Right lobe of liver (tissue), 6 donors: ENCODE results near the gene HTRA3. TPM values are rescaled to one million over a fixed set of nuclear protein-coding genes. Genes with fewer than 3 reads are reported as not detected.

Experiments used
- ATAC-seq, 4 donors: fragments of 200-7000 bp; cut with Tn5 transposase; one replicate each; pipeline ENCODE4 v1.9.1; 2020; ENCODE audit warnings: mild to moderate bottlenecking in 4 of 4, moderate library complexity in 4 of 4
- DNase-seq, 3 donors: peaks; one replicate each; pipeline ENCODE4 v3.0.0-alpha.2; 2020
- H3K27ac ChIP-seq, 3 donors: fragments of 200-600 bp; one replicate each; pipeline ENCODE4 v1.8.0; 2022
- H3K27me3 ChIP-seq, 2 donors: fragments of 200-600 bp; one replicate each; pipeline ENCODE4 v1.8.0; 2022
- H3K36me3 ChIP-seq, 4 donors: fragments of 200-600 bp; sonication (generic) in 1 of 4; one replicate each; pipeline versions ENCODE4 v1.5.1 to v1.8.0; 2017 to 2022; ENCODE audit warnings: control low read depth in 1 of 4
- H3K4me1 ChIP-seq, 4 donors: fragments of 200-600 bp; sonication (generic) in 1 of 4; one replicate each; pipeline versions ENCODE4 v1.5.1 to v1.8.0; 2017 to 2022; ENCODE audit warnings: control low read depth in 1 of 4
- H3K4me3 ChIP-seq, 3 donors: fragments of 200-600 bp; one replicate each; pipeline ENCODE4 v1.8.0; 2022
- H3K9me3 ChIP-seq, 4 donors: fragments of 200-600 bp; sonication (generic) in 1 of 4; one replicate each; pipeline versions ENCODE4 v1.5.1 to v1.8.0; 2017 to 2022; ENCODE audit warnings: control low read depth in 1 of 4
- CTCF ChIP-seq, 4 donors: fragments of 200-600 bp in 3 of 4; fragments of 450-650 bp in 1 of 4; IDR thresholded peaks; one replicate each; pipeline versions ENCODE4 v1.5.1 to v1.8.0; 2016 to 2022; ENCODE audit warnings: antibody characterized with exemption in 4 of 4, mild to moderate bottlenecking in 2 of 4
- POLR2A ChIP-seq: fragments of 450-650 bp; IDR thresholded peaks from one replicate; pipeline ENCODE4 v1.6.1; 2017; ENCODE audit warnings: antibody characterized with exemption, mild to moderate bottlenecking
- WGBS: methylation state at CpG from one replicate; pipeline ENCODE4 v1.1.6; 2018; ENCODE audit warnings: low coverage, low lambda C conversion rate; ENCODE audit not compliant: insufficient coverage; ENCODE audit errors: missing lambda C conversion rate; 5-methylcytosine and 5-hydroxymethylcytosine counted together
- intact Hi-C, 2 donors: fragments of 100-400 bp; cut with DNase I; formaldehyde crosslinking; loops; one replicate each; pipeline versions ENCODE4 v1.11.2 to v1.14.1; 2022
- total RNA-seq, 6 experiments: library from RNA; depleted of rRNA in 2 of 6; stranded (reverse); fragments of >200 nt in 2 of 6; fragmentation: NEBNext Ultra II Directional in 3 of 6; extraction: Animal tissue kit (Norgen Biotek cat#: 25700) in 3 of 6; gene quantifications; one replicate each; pipeline versions ENCODE4 v1.1.0 to v1.2.4, GENCODE V29; 2016 to 2023
- donor health status: DM: no; HTN: yes; CAD: no.
- donor health status: DM: no; HTN: no; CAD: no.
- donor health status: DM: no; HTN: no; CAD: no.
- donor health status: DM: no; HTN: yes; CAD: no.
- donor health status: DM: no; HTN: yes; CAD: no.

Gene HTRA3
- total RNA-seq, 6 experiments from 2014 or later: 0.32 to 1.6 (median 1.0) TPM

- intact Hi-C loops: no loop called here
- no peaks in the 10 kb centered on the region for H3K4me1 ChIP-seq
- no peak for ATAC-seq
- DNase-seq: no peak
- 72% methylated on average over 4 of the region's 21 CpGs for WGBS
- H3K36me3 ChIP-seq: no peaks in the 10 kb centered on the region
- no peak for TF ChIP-seq POLR2A
- no peak for TF ChIP-seq CTCF (IDR thresholded peaks at IDR 0.05)
- no peak overlapping the region for H3K27ac ChIP-seq
- no peaks in the 10 kb centered on the region for H3K27me3 ChIP-seq
- no peaks in the 10 kb centered on the region for H3K9me3 ChIP-seq
- H3K4me3 ChIP-seq: no peak overlapping the region
Measured at GRCh38 chr4:8274066-8274652, 4.6 kb downstream of the HTRA3 start.

- H3K27ac ChIP-seq: no peak overlapping the region
- H3K4me1 ChIP-seq: no peaks in the 10 kb centered on the region
- ATAC-seq (peak; percentile 10 to 56 (median 44)), DNase-seq (peak in 1 of 3 donors; percentile 72)
- intact Hi-C loops: no loop called here
- TF ChIP-seq CTCF (IDR thresholded peaks at IDR 0.05): peak in 1 of 4 donors; percentile 11
- TF ChIP-seq POLR2A: no peak
- no peaks in the 10 kb centered on the region for H3K36me3 ChIP-seq
- no peaks in the 10 kb centered on the region for H3K27me3 ChIP-seq
- no peak overlapping the region for H3K4me3 ChIP-seq
- WGBS: 58% methylated on average over 9 of the region's 19 CpGs
- no peaks in the 10 kb centered on the region for H3K9me3 ChIP-seq
Measured at GRCh38 chr4:8274765-8275547, 5.4 kb downstream of the HTRA3 start.

GRCh38 chr4:8275548-8275910 is 6.0 kb downstream of the HTRA3 start:
- WGBS: no CpG with 5 or more reads among the region's 4 CpGs
- Histone ChIP-seq H3K36me3 (no peaks in the 10 kb centered on the region), H3K4me3 (no peak overlapping the region), H3K9me3 (no peaks in the 10 kb centered on the region), H3K4me1 (no peaks in the 10 kb centered on the region), H3K27me3 (no peaks in the 10 kb centered on the region), H3K27ac (no peak overlapping the region)
- TF ChIP-seq CTCF (IDR thresholded peaks at IDR 0.05) (no peak), POLR2A (no peak)
- DNase-seq (no peak), ATAC-seq (no peak)
- intact Hi-C loops: no loop called here

GRCh38 chr4:8276358-8277240 is 7.0 kb downstream of the HTRA3 start:
- Histone ChIP-seq H3K4me3 (no peak overlapping the region), H3K4me1 (no peaks in the 10 kb centered on the region), H3K9me3 (no peaks in the 10 kb centered on the region), H3K36me3 (no peaks in the 10 kb centered on the region), H3K27ac (no peak overlapping the region), H3K27me3 (no peaks in the 10 kb centered on the region)
- no CpG with 5 or more reads among the region's 24 CpGs for WGBS
- DNase-seq: peak in 2 of 3 donors; percentile 12 to 35
- peak in 1 of 4 donors; percentile 8 for ATAC-seq
- TF ChIP-seq POLR2A (no peak), CTCF (IDR thresholded peaks at IDR 0.05) (no peak)
- intact Hi-C loops: no loop called here
